ENCODE results near the gene TMEM219.

- TF ChIP-seq, protein P1, sequence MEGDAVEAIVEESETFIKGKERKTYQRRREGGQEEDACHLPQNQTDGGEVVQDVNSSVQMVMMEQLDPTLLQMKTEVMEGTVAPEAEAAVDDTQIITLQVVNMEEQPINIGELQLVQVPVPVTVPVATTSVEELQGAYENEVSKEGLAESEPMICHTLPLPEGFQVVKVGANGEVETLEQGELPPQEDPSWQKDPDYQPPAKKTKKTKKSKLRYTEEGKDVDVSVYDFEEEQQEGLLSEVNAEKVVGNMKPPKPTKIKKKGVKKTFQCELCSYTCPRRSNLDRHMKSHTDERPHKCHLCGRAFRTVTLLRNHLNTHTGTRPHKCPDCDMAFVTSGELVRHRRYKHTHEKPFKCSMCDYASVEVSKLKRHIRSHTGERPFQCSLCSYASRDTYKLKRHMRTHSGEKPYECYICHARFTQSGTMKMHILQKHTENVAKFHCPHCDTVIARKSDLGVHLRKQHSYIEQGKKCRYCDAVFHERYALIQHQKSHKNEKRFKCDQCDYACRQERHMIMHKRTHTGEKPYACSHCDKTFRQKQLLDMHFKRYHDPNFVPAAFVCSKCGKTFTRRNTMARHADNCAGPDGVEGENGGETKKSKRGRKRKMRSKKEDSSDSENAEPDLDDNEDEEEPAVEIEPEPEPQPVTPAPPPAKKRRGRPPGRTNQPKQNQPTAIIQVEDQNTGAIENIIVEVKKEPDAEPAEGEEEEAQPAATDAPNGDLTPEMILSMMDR (IDR thresholded peaks at IDR 0.05): no peak
- no peak for TF ChIP-seq USF2 (CRISPR knock-in tag; IDR thresholded peaks at IDR 0.05)
- TF ChIP-seq KAT7 (CRISPR knock-in tag; IDR thresholded peaks at IDR 0.05; ENCODE audit: borderline replicate concordance): no peak
- TF ChIP-seq JUN (CRISPR knock-in tag; IDR thresholded peaks at IDR 0.05): no peak
- no peak for TF ChIP-seq FOXJ3 (CRISPR knock-in tag; IDR thresholded peaks at IDR 0.05; ENCODE audit: borderline replicate concordance)
- no peak for TF ChIP-seq SP1 (CRISPR knock-in tag; conservative IDR thresholded peaks at IDR 0.05)
- TF ChIP-seq IRF1 (CRISPR knock-in tag; IDR thresholded peaks at IDR 0.05): no peak
- TF ChIP-seq, protein P2, sequence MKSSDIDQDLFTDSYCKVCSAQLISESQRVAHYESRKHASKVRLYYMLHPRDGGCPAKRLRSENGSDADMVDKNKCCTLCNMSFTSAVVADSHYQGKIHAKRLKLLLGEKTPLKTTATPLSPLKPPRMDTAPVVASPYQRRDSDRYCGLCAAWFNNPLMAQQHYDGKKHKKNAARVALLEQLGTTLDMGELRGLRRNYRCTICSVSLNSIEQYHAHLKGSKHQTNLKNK (CRISPR knock-in tag; IDR thresholded peaks at IDR 0.05): no peak
- TF ChIP-seq FOXP4 (CRISPR knock-in tag; IDR thresholded peaks at IDR 0.05): no peak
- TF ChIP-seq FOXK1 (CRISPR knock-in tag; IDR thresholded peaks at IDR 0.05): no peak
- no peak for TF ChIP-seq TEAD4 (CRISPR knock-in tag; IDR thresholded peaks at IDR 0.05)
- TF ChIP-seq, protein P3, sequence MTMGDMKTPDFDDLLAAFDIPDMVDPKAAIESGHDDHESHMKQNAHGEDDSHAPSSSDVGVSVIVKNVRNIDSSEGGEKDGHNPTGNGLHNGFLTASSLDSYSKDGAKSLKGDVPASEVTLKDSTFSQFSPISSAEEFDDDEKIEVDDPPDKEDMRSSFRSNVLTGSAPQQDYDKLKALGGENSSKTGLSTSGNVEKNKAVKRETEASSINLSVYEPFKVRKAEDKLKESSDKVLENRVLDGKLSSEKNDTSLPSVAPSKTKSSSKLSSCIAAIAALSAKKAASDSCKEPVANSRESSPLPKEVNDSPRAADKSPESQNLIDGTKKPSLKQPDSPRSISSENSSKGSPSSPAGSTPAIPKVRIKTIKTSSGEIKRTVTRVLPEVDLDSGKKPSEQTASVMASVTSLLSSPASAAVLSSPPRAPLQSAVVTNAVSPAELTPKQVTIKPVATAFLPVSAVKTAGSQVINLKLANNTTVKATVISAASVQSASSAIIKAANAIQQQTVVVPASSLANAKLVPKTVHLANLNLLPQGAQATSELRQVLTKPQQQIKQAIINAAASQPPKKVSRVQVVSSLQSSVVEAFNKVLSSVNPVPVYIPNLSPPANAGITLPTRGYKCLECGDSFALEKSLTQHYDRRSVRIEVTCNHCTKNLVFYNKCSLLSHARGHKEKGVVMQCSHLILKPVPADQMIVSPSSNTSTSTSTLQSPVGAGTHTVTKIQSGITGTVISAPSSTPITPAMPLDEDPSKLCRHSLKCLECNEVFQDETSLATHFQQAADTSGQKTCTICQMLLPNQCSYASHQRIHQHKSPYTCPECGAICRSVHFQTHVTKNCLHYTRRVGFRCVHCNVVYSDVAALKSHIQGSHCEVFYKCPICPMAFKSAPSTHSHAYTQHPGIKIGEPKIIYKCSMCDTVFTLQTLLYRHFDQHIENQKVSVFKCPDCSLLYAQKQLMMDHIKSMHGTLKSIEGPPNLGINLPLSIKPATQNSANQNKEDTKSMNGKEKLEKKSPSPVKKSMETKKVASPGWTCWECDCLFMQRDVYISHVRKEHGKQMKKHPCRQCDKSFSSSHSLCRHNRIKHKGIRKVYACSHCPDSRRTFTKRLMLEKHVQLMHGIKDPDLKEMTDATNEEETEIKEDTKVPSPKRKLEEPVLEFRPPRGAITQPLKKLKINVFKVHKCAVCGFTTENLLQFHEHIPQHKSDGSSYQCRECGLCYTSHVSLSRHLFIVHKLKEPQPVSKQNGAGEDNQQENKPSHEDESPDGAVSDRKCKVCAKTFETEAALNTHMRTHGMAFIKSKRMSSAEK (CRISPR knock-in tag; IDR thresholded peaks at IDR 0.05; ENCODE audit: borderline replicate concordance): no peak
- TF ChIP-seq CREB1 (CRISPR knock-in tag; IDR thresholded peaks at IDR 0.05): no peak
Measured at GRCh38 chr16:30009990-30010843, 48.3 kb downstream of the TMEM219 start.
